ENCODE measurements around the gene ITGA7. TPM values are rescaled to one million over a fixed set of nuclear protein-coding genes. Genes with fewer than 3 reads are reported as not detected.

Gene ITGA7
- total RNA-seq, 1 donor from 2014 or later: 43.4 TPM

GRCh38 chr12:55713721-55714120 is 6.0 kb upstream of the ITGA7 start:
- Histone ChIP-seq H3K27ac (no peak overlapping the region), H3K4me1 (peaks cover 27% of the 10 kb centered on the region), H3K4me3 (no peak overlapping the region), H3K9ac (no peak overlapping the region), H3F3A (ENCODE audit: low read depth) (peaks cover 41% of the 10 kb centered on the region), H3K9me3 (ENCODE audit: low read depth) (no peaks in the 10 kb centered on the region), H3K79me2 (ENCODE audit: low read depth) (peaks cover 11% of the 10 kb centered on the region), H3K4me2 (no peak overlapping the region), H3K36me3 (no peaks in the 10 kb centered on the region), H2AFZ (replicated peaks) (no peak overlapping the region), H3K27me3 (peaks cover 26% of the 10 kb centered on the region), H4K20me1 (ENCODE audit: low read depth) (no peaks in the 10 kb centered on the region)
- H3K27me3 Mint-ChIP-seq (ENCODE audit: insufficient read depth, low read depth): peaks cover 21% of the 10 kb centered on the region
- peaks cover 42% of the 10 kb centered on the region for H3K4me1 Mint-ChIP-seq
- peaks cover 3% of the 10 kb centered on the region for H3K36me3 Mint-ChIP-seq
- H3K4me3 Mint-ChIP-seq: peak overlapping the region; percentile 2
- no peak overlapping the region for H3K27ac Mint-ChIP-seq
- TF ChIP-seq EZH2 (IDR thresholded peaks at IDR 0.05) (no peak), CTCF (IDR thresholded peaks at IDR 0.05) (no peak), EZH2phosphoT487 (IDR thresholded peaks at IDR 0.05) (no peak)
- no peak for DNase-seq (ENCODE audit: low spot score)
- peaks cover 6% of the 10 kb centered on the region for H3K9me3 Mint-ChIP-seq

- H3K9ac ChIP-seq: no peak overlapping the region
- Mint-ChIP-seq H3K9me3 (peaks cover 6% of the 10 kb centered on the region), H3K27me3 (ENCODE audit: insufficient read depth, low read depth) (peaks cover 20% of the 10 kb centered on the region), H3K36me3 (peaks cover 3% of the 10 kb centered on the region), H3K27ac (peak overlapping the region; percentile 36), H3K4me3 (no peak overlapping the region), H3K4me1 (peaks cover 40% of the 10 kb centered on the region)
- no peaks in the 10 kb centered on the region for H3K36me3 ChIP-seq
- H3F3A ChIP-seq (ENCODE audit: low read depth): peaks cover 40% of the 10 kb centered on the region
- peaks cover 8% of the 10 kb centered on the region for H3K79me2 ChIP-seq (ENCODE audit: low read depth)
- no peak overlapping the region for H3K4me2 ChIP-seq
- no peak for TF ChIP-seq EZH2 (IDR thresholded peaks at IDR 0.05)
- no peak for TF ChIP-seq CTCF (IDR thresholded peaks at IDR 0.05)
- TF ChIP-seq EZH2phosphoT487 (IDR thresholded peaks at IDR 0.05): no peak
- H2AFZ ChIP-seq (replicated peaks): no peak overlapping the region
- H4K20me1 ChIP-seq (ENCODE audit: low read depth): no peaks in the 10 kb centered on the region
- peaks cover 25% of the 10 kb centered on the region for H3K4me1 ChIP-seq
- DNase-seq (ENCODE audit: low spot score): no peak
- H3K9me3 ChIP-seq (ENCODE audit: low read depth): no peaks in the 10 kb centered on the region
- H3K27ac ChIP-seq: no peak overlapping the region
- H3K4me3 ChIP-seq: no peak overlapping the region
- H3K27me3 ChIP-seq: peaks cover 31% of the 10 kb centered on the region
These were observed 5.2 kb upstream of the ITGA7 start for GRCh38 chr12:55712700-55713415.

GRCh38 chr12:55711786-55712553 is 4.3 kb upstream of the ITGA7 start:
- H3K4me2 ChIP-seq: no peak overlapping the region
- DNase-seq (ENCODE audit: low spot score): no peak
- Mint-ChIP-seq H3K27me3 (ENCODE audit: insufficient read depth, low read depth) (peaks cover 16% of the 10 kb centered on the region), H3K4me1 (peaks cover 34% of the 10 kb centered on the region), H3K9me3 (peaks cover 6% of the 10 kb centered on the region), H3K27ac (no peak overlapping the region), H3K4me3 (no peak overlapping the region), H3K36me3 (peaks cover 3% of the 10 kb centered on the region)
- peaks cover 31% of the 10 kb centered on the region for H3F3A ChIP-seq (ENCODE audit: low read depth)
- H3K27ac ChIP-seq: no peak overlapping the region
- peaks cover 16% of the 10 kb centered on the region for H3K4me1 ChIP-seq
- H3K4me3 ChIP-seq: no peak overlapping the region
- H2AFZ ChIP-seq (replicated peaks): no peak overlapping the region
- H3K9ac ChIP-seq: no peak overlapping the region
- peaks cover 7% of the 10 kb centered on the region for H3K79me2 ChIP-seq (ENCODE audit: low read depth)
- H3K27me3 ChIP-seq: peaks cover 31% of the 10 kb centered on the region
- H3K36me3 ChIP-seq: no peaks in the 10 kb centered on the region
- H3K9me3 ChIP-seq (ENCODE audit: low read depth): no peaks in the 10 kb centered on the region
- no peaks in the 10 kb centered on the region for H4K20me1 ChIP-seq (ENCODE audit: low read depth)
- TF ChIP-seq CTCF (IDR thresholded peaks at IDR 0.05) (no peak), EZH2 (IDR thresholded peaks at IDR 0.05) (no peak), EZH2phosphoT487 (IDR thresholded peaks at IDR 0.05) (no peak)

Measured in neural progenitor cell (in vitro differentiated cells).